Hematopoietic multipotent progenitor cell treated with erythropoietin and hydrocortisone succinate and interleukin-3 and kit ligand, for 17 days (in vitro differentiated cells): Measurements from ENCODE around the gene JMJD1C.
"Not testable (repeated sequence)": the region's sequence is repeated elsewhere in the genome, so short reads cannot be mapped to it uniquely, and the experiment has no call there.

Experiments
- DNase-seq: peaks from one replicate; pipeline ENCODE4 v3.0.0-alpha.2; 2015; ENCODE audit warnings: low spot score

The JMJD1C gene

DNA sequence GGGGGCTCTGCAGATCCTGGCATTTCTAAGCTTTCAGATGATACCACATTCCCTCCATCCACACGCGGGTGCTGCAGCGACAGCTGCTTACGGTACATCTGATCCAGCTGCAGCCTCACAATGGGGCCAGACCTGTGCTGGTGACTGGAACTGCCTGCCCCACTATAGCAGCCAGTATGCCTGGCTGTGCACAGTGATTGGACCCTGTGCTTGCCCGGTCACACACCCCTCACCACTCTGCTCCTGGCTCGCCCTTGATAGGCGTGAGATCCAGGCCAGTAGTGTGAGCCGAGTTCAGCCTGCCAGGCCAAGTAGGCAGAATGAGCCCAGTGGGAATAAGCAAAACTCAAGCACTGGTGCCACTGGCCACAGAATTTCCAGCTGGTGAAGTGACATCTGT is 167.8 kb downstream of the JMJD1C start:
- DNase-seq = no peak

GRCh38 chr10:63294781-63295180 is 171.0 kb downstream of the JMJD1C start:
- no peak for DNase-seq

- not testable (repeated sequence) for DNase-seq
These were observed 172.9 kb downstream of the JMJD1C start for GRCh38 chr10:63292847-63293246.

GRCh38 chr10:63288170-63288569 is 177.6 kb downstream of the JMJD1C start:
- no peak for DNase-seq

- DNase-seq = no peak
These were observed 179.0 kb downstream of the JMJD1C start for GRCh38 chr10:63286754-63287264.

- DNase-seq = no peak
These were observed 179.4 kb downstream of the JMJD1C start for GRCh38 chr10:63286340-63286739.

DNA sequence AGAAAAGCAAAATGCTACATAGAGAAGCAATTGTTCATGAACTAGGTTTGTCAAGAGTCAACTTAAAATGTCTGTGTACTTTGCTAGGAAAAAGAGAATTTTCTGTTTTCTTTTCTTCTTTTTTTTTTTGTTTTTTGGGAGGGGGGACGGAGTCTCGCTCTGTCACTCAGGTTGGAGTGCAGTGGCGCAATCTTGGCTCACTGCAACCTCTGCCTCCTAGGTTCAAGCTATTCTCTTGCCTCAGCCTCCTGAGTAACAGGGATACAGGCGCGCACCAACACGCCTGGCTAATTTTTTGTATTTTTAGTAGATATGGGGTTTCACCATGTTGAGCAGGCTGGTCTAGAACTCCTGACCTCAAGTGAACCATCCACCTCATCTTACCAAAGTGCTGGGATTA is 181.9 kb downstream of the JMJD1C start:
- not testable (repeated sequence) for DNase-seq

GRCh38 chr10:63283093-63283492 is 182.7 kb downstream of the JMJD1C start:
- no peak for DNase-seq

GRCh38 chr10:63281967-63282366 is 183.8 kb downstream of the JMJD1C start:
- no peak for DNase-seq

- DNase-seq = no peak
These were observed 185.4 kb downstream of the JMJD1C start for GRCh38 chr10:63280386-63280785.

GRCh38 chr10:63275094-63275493 is 190.7 kb downstream of the JMJD1C start:
- no peak for DNase-seq

GRCh38 chr10:63273577-63273976 is 192.2 kb downstream of the JMJD1C start:
- no peak for DNase-seq

DNA sequence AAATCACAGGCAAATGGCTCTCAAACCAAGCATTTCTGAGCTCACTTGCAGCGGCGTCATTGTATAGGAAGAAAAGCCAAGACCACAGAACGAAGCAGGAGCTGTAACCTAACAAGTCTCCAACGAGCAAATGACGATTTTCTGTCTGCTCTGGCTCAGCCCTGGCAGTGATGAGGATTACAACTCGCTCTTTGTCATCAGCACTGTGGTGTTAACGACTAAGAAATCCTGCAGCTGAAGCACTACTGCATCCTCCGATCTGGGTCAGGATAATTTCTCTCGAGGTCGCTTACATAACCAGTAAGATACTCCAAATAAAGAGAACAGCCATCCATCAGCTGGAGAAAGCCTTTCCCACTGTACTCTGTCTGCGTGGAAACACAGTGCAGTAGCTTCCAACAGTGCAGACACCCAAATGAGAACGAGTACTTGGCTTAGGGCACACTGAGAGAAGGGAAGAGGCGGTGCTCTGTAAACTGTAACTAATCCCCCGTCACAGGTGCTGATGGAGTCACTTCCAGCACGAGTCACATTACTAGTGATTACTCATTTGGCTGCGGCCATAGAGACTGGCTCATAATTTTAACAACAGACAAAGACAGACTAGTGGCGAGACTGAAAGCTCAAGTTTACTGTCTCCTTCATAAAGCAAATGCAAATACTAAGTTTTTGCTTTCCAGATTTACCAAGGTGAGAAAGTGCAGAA is 196.8 kb downstream of the JMJD1C start:
- peak; percentile 93 for DNase-seq

- peak; percentile 76 for DNase-seq
These were observed 197.5 kb downstream of the JMJD1C start for GRCh38 chr10:63268149-63268797.

DNA sequence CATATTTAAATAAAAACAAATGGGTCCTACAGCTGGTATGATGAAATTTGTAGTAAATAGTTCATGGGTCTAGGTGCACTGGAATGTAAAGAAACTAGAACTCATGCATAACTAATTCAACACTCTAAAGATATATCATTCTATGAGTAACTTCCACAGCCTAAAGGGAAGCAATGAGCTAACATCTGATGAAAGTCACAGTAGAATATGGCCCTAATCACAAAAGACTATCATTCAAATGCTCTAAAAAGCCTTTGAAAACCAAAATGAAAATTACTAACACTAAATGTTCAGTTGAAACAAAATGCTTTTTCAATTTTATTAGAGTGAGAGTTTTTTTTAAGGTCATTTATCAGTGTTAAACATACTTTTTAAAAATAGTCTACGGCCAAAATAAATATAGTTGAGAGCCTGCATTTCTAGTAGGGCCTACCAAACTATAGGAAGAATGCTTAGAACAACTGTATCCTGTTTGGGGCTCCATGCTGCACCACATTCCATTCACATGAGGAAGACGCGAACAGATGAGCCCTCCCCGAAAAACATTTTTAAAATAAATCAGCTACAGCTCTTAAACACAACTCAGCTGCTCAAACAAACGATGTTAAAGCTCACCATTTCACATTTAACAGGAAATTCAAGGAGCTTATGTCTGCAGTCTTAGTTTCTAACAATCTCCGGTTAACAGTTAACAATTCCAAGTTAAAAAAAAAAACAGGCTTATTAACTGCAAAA is 198.2 kb downstream of the JMJD1C start:
- DNase-seq = peak; percentile 79

DNA sequence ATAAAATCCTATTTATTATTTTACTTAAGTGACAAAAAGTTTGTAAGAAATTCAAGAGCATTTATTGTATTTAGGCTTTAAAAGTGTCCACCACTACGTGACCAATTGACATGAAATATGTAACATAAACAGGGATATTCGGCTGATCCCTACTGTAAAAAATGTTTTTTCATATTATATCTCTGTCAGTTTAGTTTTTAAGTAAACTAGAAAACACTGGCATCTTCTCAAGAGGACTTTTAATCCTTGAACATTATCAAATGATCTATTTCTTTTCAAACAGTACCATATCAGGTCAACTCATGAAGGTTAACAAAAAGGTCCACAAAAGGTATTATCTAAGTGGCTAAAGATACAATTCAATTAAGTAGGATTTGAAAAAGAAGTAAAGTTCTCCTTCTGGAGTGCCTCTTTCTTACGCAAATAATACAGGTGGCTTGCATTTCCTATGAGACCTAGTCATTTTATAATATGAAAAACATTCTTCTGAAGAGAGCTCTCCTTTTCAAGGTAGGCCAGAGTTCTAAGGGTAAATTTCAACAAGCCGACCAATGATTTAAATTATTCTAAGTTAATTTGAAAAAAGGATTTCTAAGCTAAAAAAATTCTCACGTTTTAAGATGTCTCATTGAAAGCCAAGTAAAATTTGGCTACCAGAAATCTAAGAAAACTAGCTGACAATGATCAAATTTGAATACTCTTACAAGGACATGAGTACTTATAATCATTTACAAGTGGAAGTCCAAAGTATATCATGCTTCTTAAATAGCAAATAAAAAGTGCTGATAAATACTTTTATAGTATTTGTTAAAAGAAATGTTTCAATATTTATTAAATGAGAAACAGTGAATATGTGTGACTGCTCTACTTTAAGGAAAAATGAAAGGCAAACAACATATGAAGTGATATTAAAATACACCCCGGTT is 199.1 kb downstream of the JMJD1C start:
- DNase-seq = peak; percentile 74

DNA sequence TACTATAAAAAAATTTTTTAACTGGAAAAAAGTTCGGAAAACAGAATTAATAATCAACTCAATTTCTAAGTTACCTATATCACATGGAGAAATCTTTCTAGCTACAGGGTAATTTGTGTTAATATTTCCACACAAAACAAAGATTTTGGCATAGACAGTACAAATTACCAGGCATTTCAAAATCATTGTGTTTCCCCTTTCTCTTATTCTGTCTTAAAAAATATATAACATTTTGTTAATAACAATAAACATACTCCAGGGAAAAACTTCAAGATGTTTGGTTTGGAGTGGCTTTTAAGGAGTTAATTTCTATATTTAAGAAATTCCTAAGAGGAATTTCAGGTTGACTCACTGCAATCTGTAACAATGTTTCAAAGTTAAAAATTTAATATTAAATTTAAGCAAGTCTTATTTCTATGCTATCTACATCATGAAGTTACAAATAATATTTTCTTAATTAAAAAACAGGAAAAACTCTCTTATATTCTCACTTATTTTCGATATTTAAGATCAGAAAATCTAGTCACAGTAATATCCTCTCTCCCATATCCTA is 200.0 kb downstream of the JMJD1C start:
- DNase-seq = peak; percentile 62

DNA sequence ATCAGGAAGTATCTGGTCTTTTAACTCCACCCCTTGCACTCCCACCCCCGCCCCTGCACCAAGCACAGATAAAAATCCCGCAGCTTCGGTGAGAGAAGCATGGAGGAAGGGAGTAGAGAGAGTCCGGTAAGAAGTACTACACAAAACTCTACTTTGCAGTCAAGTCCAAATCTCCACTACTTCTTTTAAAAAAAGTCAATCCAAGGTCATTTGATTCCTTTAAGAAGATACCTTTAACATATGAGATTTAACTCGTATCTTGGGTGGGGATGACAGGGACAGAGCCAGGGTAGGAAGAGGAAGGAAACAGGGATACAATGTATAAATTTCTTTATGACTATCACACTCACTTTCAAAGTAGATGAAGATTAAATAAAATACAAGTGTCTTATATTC is 200.6 kb downstream of the JMJD1C start:
- peak; percentile 86 for DNase-seq

GRCh38 chr10:63264617-63265221 is 201.1 kb downstream of the JMJD1C start:
- peak; percentile 71 for DNase-seq

GRCh38 chr10:63262430-63263073 is 203.2 kb downstream of the JMJD1C start:
- no peak for DNase-seq

GRCh38 chr10:63261496-63261895 is 204.3 kb downstream of the JMJD1C start:
- no peak for DNase-seq
